ENCODE results near the gene BRCC3. TPM values are rescaled to one million over a fixed set of nuclear protein-coding genes. Genes with fewer than 3 reads are reported as not detected.

The BRCC3 gene
- total RNA-seq, 1 donor from 2014 or later: 17.0 TPM

DNA sequence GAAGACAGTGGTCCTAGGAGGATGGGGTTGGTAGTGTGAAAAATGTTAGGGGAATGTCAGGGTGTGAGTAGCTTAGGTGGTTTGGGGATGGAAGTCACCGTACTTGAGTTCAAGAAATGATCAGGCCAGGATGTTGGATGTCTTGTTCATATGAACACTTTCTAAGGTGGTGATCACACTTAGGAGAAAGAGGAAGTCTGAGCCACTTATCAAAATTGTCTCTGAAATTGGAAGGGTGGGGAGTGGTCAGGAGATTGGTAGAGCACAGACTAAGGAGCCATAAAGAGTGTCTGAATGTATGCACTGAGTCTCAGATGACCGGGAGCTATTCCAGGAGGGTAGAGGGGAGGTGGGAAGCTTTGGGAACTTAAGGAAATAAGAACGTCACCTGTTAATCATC is 17.7 kb upstream of the BRCC3 start:
- no peak for DNase-seq
- H3K27ac ChIP-seq (replicated peaks): no peak overlapping the region
- no peaks in the 10 kb centered on the region for H3K27me3 ChIP-seq (ENCODE audit: low read depth)
- peaks cover 14% of the 10 kb centered on the region for H3K36me3 ChIP-seq
- intact Hi-C loops (cut with micrococcal nuclease): no loop called here
- no peaks in the 10 kb centered on the region for H3K9me3 ChIP-seq (replicated peaks)
- H3K4me1 ChIP-seq: peaks cover 17% of the 10 kb centered on the region
- H3K4me3 ChIP-seq: no peak overlapping the region
- TF ChIP-seq, protein P1, sequence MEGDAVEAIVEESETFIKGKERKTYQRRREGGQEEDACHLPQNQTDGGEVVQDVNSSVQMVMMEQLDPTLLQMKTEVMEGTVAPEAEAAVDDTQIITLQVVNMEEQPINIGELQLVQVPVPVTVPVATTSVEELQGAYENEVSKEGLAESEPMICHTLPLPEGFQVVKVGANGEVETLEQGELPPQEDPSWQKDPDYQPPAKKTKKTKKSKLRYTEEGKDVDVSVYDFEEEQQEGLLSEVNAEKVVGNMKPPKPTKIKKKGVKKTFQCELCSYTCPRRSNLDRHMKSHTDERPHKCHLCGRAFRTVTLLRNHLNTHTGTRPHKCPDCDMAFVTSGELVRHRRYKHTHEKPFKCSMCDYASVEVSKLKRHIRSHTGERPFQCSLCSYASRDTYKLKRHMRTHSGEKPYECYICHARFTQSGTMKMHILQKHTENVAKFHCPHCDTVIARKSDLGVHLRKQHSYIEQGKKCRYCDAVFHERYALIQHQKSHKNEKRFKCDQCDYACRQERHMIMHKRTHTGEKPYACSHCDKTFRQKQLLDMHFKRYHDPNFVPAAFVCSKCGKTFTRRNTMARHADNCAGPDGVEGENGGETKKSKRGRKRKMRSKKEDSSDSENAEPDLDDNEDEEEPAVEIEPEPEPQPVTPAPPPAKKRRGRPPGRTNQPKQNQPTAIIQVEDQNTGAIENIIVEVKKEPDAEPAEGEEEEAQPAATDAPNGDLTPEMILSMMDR (IDR thresholded peaks at IDR 0.05; ENCODE audit: borderline replicate concordance): no peak

DNA sequence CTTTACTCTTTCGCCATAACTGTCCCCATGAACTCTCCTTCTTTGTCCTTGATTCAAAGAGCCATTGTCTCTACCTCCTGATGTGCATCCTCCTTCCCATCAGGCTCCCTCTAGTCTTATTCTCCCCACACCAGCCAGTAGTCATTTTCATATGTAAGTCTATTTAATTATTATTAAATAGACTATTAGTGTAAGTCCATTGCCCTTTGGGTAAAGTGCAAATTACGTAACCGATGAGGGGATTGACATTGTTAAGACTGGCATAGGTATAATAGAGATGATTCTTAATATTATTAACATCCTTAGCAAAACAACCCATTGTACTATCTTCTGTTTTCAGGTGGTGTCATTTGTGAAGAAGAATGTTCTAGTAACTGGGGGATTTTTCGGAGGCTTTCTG is 17.1 kb upstream of the BRCC3 start:
- DNase-seq: no peak
- no peaks in the 10 kb centered on the region for H3K27me3 ChIP-seq (ENCODE audit: low read depth)
- TF ChIP-seq, protein P1 (IDR thresholded peaks at IDR 0.05; ENCODE audit: borderline replicate concordance): no peak
- H3K4me1 ChIP-seq: peaks cover 14% of the 10 kb centered on the region
- no peaks in the 10 kb centered on the region for H3K9me3 ChIP-seq (replicated peaks)
- intact Hi-C loops (cut with micrococcal nuclease): no loop called here
- no peak overlapping the region for H3K27ac ChIP-seq (replicated peaks)
- H3K4me3 ChIP-seq: no peak overlapping the region
- H3K36me3 ChIP-seq: peaks cover 14% of the 10 kb centered on the region

DNA sequence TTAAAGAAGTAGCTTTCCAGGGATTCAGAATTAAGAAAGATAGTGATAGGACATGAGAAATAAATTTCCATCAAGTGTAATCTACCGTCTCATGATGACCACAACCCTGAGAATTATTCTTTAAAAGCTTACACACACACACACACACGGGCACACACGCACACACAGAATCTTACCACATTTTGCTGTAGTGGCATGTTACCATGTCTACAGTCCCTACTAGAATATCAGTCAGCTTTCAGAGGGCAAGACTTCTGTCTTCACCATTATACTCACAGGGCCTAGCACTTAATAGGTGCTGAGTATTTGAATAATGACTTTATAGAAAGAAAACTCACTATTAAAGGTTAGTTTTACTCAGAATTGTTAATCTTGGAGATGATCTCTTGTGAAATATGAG is 15.8 kb upstream of the BRCC3 start:
- H3K36me3 ChIP-seq: peaks cover 19% of the 10 kb centered on the region
- DNase-seq: no peak
- H3K4me3 ChIP-seq: no peak overlapping the region
- TF ChIP-seq, protein P1 (IDR thresholded peaks at IDR 0.05; ENCODE audit: borderline replicate concordance): no peak
- H3K27me3 ChIP-seq (ENCODE audit: low read depth): no peaks in the 10 kb centered on the region
- H3K4me1 ChIP-seq: peaks cover 14% of the 10 kb centered on the region
- intact Hi-C loops (cut with micrococcal nuclease): no loop called here
- no peak overlapping the region for H3K27ac ChIP-seq (replicated peaks)
- no peaks in the 10 kb centered on the region for H3K9me3 ChIP-seq (replicated peaks)

DNA sequence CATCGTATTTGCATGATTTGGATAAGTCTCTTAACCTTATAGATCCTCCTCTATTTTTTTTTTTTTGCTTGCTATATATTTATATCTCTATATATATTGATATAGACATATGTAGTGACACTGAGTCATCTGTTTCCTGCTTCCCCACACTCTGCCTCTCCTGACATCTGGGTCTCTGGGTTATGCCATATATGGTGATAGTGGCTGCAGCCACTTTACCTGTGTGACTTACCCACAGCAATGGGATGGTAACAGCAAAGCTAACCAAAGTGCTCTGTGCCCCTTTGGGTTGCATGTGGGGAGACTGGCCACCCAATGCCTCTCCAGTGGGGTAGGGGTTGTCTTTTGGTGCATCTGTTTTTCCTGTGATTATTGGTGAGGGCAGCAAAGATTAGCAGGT is 14.8 kb upstream of the BRCC3 start:
- no peak for DNase-seq
- Histone ChIP-seq H3K4me3 (no peak overlapping the region), H3K9me3 (replicated peaks) (no peaks in the 10 kb centered on the region), H3K4me1 (peaks cover 14% of the 10 kb centered on the region), H3K27me3 (ENCODE audit: low read depth) (no peaks in the 10 kb centered on the region), H3K36me3 (peaks cover 18% of the 10 kb centered on the region), H3K27ac (replicated peaks) (peak overlapping the region; percentile 55)
- TF ChIP-seq, protein P1 (IDR thresholded peaks at IDR 0.05; ENCODE audit: borderline replicate concordance): no peak
- intact Hi-C loops (cut with micrococcal nuclease): no loop called here

DNA sequence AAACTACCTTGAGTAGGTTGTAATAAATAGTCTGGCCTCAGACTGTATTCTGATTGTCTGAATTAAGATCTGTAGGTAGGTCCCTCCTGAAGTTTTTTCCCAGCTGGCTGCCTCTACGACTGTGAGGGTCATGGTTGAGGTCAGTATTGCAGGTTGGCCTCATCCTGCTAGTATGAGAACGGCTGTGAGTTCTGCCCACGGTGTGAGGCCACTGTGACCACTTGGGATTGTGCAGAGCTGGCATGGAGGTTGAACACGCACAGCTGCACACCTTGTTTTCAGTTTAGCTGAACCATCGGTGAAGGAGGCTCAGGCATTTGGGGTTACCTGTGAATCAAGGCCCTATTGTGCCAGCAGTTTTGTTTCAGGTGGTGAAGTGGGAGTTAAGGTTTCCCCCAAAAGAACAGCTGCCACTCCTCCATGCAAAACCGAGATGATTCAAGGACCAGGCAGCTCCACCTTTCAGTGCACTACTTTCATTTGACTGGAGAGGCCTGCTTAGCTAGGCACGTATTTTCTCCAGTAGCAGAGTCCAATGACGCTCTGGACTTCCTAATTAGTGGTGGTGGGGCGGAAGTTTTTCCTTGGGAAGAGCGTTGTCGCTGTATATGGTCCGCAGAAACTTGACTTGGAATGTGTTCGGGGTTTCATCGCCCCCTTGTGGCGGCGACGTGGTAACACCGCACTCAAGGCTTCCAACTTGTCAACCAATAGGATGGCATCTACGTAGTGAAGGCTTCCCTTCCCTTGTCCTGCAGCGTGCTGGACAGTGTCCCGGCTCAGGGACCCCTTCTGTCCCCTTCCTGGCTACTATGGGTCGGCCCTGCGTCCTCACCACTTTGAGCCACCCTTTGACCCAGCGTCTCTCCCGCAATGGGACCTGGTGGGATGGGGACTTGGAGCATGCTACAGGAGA is 14.2 kb upstream of the BRCC3 start:
- DNase-seq: peak; percentile 52
- peaks cover 12% of the 10 kb centered on the region for H3K36me3 ChIP-seq
- no peaks in the 10 kb centered on the region for H3K9me3 ChIP-seq (replicated peaks)
- TF ChIP-seq, protein P1 (IDR thresholded peaks at IDR 0.05; ENCODE audit: borderline replicate concordance): peak; percentile 76
- H3K4me1 ChIP-seq: peaks cover 17% of the 10 kb centered on the region
- peak overlapping the region; percentile 55 for H3K27ac ChIP-seq (replicated peaks)
- intact Hi-C loops (cut with micrococcal nuclease): no loop called here
- no peaks in the 10 kb centered on the region for H3K27me3 ChIP-seq (ENCODE audit: low read depth)
- peak overlapping the region; percentile 32 for H3K4me3 ChIP-seq

All from left ventricle myocardium inferior (tissue), 1 donor.